Measurements from ENCODE around the gene FGF8. TPM values are rescaled to one million over a fixed set of nuclear protein-coding genes. Genes with fewer than 3 reads are reported as not detected.

FGF8 gene
- total and polyA plus RNA-seq, 2 donors (not counting 3 experiments of a cell fraction or from before 2014, with no cell fraction given): 0.44 TPM; not detected in 1

DNA sequence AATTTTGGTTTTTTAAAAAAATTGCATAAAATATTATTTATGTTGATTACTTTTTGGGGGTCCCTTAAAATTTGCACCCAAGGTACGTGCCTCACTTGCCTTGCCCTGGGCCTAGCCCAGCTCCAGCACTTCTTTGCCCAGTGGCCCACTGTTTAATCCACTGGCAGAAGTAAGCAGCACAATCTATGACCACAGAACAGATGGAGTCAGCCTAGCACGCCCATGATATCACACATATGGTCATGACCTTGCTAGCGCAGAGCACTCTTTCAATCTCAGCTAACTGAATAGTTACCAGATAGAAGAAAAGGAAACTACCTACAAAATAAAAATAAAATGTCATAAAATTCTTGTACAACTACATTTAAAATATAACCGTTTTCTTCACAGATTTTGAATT, 36.7 kb upstream of the FGF8 start:
- Histone ChIP-seq H3K27me3 (ENCODE audit: control insufficient read depth in 2 of 2, insufficient read depth in 2 of 2, low read length in 2 of 2) (no peaks in the 10 kb centered on the region), H3K9ac (replicated peaks; ENCODE audit: extremely low read depth, insufficient read depth, low read length) (no peak overlapping the region), H2AFZ (ENCODE audit: low read depth, low read length) (no peak overlapping the region), H3K4me2 (ENCODE audit: insufficient read depth, low read length) (no peak overlapping the region), H3K79me2 (ENCODE audit: control insufficient read depth, insufficient read depth, low read length) (peaks cover 85% of the 10 kb centered on the region), H3K9me3 (replicated peaks; ENCODE audit: control insufficient read depth, insufficient read depth, low read length) (no peaks in the 10 kb centered on the region), H3K4me1 (ENCODE audit: control insufficient read depth, extremely low read depth, insufficient read depth, low read length) (peaks cover 11% of the 10 kb centered on the region), H3K36me3 (ENCODE audit: control insufficient read depth in 2 of 2, extremely low read depth in 1 of 2, insufficient read depth in 2 of 2, low read length in 2 of 2) (peaks cover 11 to 16% of the 10 kb centered on the region in 2 experiments), H4K20me1 (replicated peaks; ENCODE audit: control insufficient read depth, extremely low read depth, insufficient read depth, low read length) (peaks cover 36% of the 10 kb centered on the region), H3K4me3 (replicated peaks in 1 of 3; ENCODE audit: insufficient read depth in 1 of 3, low read depth in 1 of 3, low read length in 3 of 3) (no peak overlapping the region), H3K27ac (ENCODE audit: insufficient read depth, low read depth, low read length) (no peak overlapping the region), H3K9me1 (replicated peaks; ENCODE audit: control insufficient read depth, extremely low read depth, insufficient read depth, low read length) (no peaks in the 10 kb centered on the region)
- intact Hi-C loops (cut with micrococcal nuclease): no loop called here
- no peak for DNase-seq (ENCODE audit: low read depth, low spot score)
- no peak for TF ChIP-seq GATA2 (IDR thresholded peaks at IDR 0.05; ENCODE audit: insufficient read depth, insufficient read length, low read depth, low read length)
- no peak for TF ChIP-seq CTCF (IDR thresholded peaks at IDR 0.05; ENCODE audit: extremely low read depth in 1 of 2, insufficient read depth in 1 of 2, low read depth in 1 of 2, low read length in 2 of 2)
- TF ChIP-seq FOS (IDR thresholded peaks at IDR 0.05; ENCODE audit: borderline replicate concordance, insufficient read depth, low read length): no peak
- no peak for TF ChIP-seq MYC (IDR thresholded peaks at IDR 0.05; ENCODE audit: low read depth, low read length)
- no peak for TF ChIP-seq POLR2AphosphoS5 (IDR thresholded peaks at IDR 0.05; ENCODE audit: insufficient read depth, low read depth, low read length)
- TF ChIP-seq POLR2A (IDR thresholded peaks at IDR 0.05; ENCODE audit: low read depth, low read length): no peak
- no peak for TF ChIP-seq EZH2 (IDR thresholded peaks at IDR 0.05; ENCODE audit: borderline replicate concordance, low read depth, low read length, severe bottlenecking)
- TF ChIP-seq, protein P1, sequence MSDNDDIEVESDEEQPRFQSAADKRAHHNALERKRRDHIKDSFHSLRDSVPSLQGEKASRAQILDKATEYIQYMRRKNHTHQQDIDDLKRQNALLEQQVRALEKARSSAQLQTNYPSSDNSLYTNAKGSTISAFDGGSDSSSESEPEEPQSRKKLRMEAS (IDR thresholded peaks at IDR 0.05; ENCODE audit: insufficient read depth, insufficient read length): no peak
- ChIA-PET CTCF (interaction anchor here (1.1 to 2.1 kb wide), 3 partner anchors 8 to 197 kb away, joined by 3 to 8 read pairs (median 4); no protein-coding TSS in a partner anchor), POLR2A (interaction anchor here (0.9 kb wide), 1 partner anchor 34 kb away, joined by 4 read pairs; no protein-coding TSS in a partner anchor)
- dilution Hi-C loops (cut with MboI; ENCODE audit: extremely low pct_ligation_motif_present, low sequenced_read_pairs): no loop called here
- BruUV-seq (replicated peaks): no TSS peak
- FAIRE-seq: no peak

Measured in endothelial cell of umbilical vein (primary cell).